Thoracic aorta (tissue), 2 donors: ENCODE results near the gene SPEG. TPM values are rescaled to one million over a fixed set of nuclear protein-coding genes. Genes with fewer than 3 reads are reported as not detected.
A peak's percentile ranks its signal among the peaks of the same experiment; 100 is the strongest.

Experiments
- ATAC-seq: fragments of 150-250 bp; one replicate; pipeline ENCODE4 v1.8.0; 2017; ENCODE audit warnings: low read depth; ENCODE audit not compliant: insufficient number of reproducible peaks, low FRiP score
- DNase-seq: peaks from one replicate; pipeline ENCODE4 v3.0.0-alpha.2; 2020; ENCODE audit warnings: low spot score
- H3K27ac ChIP-seq, 2 donors: fragments of 200-600 bp; sonication (generic); 1 replicate in 1 of 2; 2 replicates in 1 of 2; pipeline ENCODE4 v1.5.1; 2016; ENCODE audit warnings: mild to moderate bottlenecking in 2 of 2, moderate library complexity in 2 of 2
- H3K27me3 ChIP-seq: fragments of 200-600 bp; sonication (generic); replicated peaks from 2 replicates; pipeline ENCODE4 v1.6.0; 2016; ENCODE audit warnings: mild to moderate bottlenecking; ENCODE audit not compliant: insufficient read depth
- H3K36me3 ChIP-seq: fragments of 200-600 bp; sonication (generic); one replicate; pipeline ENCODE4 v1.5.1; 2016
- H3K4me1 ChIP-seq, 2 donors: fragments of 200-600 bp; sonication (generic); 1 replicate in 1 of 2; 2 replicates in 1 of 2; pipeline versions ENCODE4 v1.5.1 to v1.6.0; 2016; ENCODE audit warnings: low read depth in 2 of 2, mild to moderate bottlenecking in 1 of 2; ENCODE audit not compliant: control insufficient read depth in 1 of 2
- H3K4me3 ChIP-seq: fragments of 200-600 bp; sonication (generic); 2 replicates; pipeline ENCODE4 v1.5.1; 2016; ENCODE audit warnings: mild to moderate bottlenecking
- H3K9me3 ChIP-seq: fragments of 200-600 bp; sonication (generic); 2 replicates; pipeline ENCODE4 v1.5.1; 2016
- total RNA-seq, 2 donors: library from RNA; depleted of rRNA; stranded (reverse); fragments of >200 nt; gene quantifications; one replicate each; pipeline versions ENCODE4 v1.1.0 to v1.2.3, GENCODE V29; 2016
- TF ChIP-seq, protein P1 (sequence below): fragments of 200-600 bp; sonication (generic); IDR thresholded peaks from one replicate; pipeline ENCODE4 v1.5.1; 2019; ENCODE audit warnings: antibody characterized with exemption

Gene SPEG
- total RNA-seq, 2 donors from 2014 or later = 426 to 455 TPM

GRCh38 chr2:219507581-219508443 lies 73.2 kb downstream of the SPEG start:
- Histone ChIP-seq H3K9me3 (no peaks in the 10 kb centered on the region), H3K4me3 (no peak overlapping the region), H3K27me3 (no peaks in the 10 kb centered on the region), H3K27ac (no peak overlapping the region), H3K36me3 (peaks cover 32% of the 10 kb centered on the region), H3K4me1 (peaks cover 16 to 31% of the 10 kb centered on the region in 2 donors)
- TF ChIP-seq, protein P1, sequence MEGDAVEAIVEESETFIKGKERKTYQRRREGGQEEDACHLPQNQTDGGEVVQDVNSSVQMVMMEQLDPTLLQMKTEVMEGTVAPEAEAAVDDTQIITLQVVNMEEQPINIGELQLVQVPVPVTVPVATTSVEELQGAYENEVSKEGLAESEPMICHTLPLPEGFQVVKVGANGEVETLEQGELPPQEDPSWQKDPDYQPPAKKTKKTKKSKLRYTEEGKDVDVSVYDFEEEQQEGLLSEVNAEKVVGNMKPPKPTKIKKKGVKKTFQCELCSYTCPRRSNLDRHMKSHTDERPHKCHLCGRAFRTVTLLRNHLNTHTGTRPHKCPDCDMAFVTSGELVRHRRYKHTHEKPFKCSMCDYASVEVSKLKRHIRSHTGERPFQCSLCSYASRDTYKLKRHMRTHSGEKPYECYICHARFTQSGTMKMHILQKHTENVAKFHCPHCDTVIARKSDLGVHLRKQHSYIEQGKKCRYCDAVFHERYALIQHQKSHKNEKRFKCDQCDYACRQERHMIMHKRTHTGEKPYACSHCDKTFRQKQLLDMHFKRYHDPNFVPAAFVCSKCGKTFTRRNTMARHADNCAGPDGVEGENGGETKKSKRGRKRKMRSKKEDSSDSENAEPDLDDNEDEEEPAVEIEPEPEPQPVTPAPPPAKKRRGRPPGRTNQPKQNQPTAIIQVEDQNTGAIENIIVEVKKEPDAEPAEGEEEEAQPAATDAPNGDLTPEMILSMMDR = no peak
- ATAC-seq = no peak
- DNase-seq = no peak

GRCh38 chr2:219508444-219508734 lies 73.7 kb downstream of the SPEG start:
- H3K36me3 ChIP-seq = peaks cover 27% of the 10 kb centered on the region
- H3K4me1 ChIP-seq = peaks cover 16 to 31% of the 10 kb centered on the region in 2 donors
- H3K27ac ChIP-seq = no peak overlapping the region
- peaks cover 4% of the 10 kb centered on the region for H3K27me3 ChIP-seq
- no peak overlapping the region for H3K4me3 ChIP-seq
- DNase-seq (no peak), ATAC-seq (no peak)
- no peaks in the 10 kb centered on the region for H3K9me3 ChIP-seq
- TF ChIP-seq, protein P1 = no peak

- Histone ChIP-seq H3K4me1 (peaks cover 16 to 37% of the 10 kb centered on the region in 2 donors), H3K4me3 (peak overlapping the region; percentile 60), H3K27ac (no peak overlapping the region), H3K9me3 (no peaks in the 10 kb centered on the region), H3K27me3 (peaks cover 7% of the 10 kb centered on the region), H3K36me3 (peaks cover 21% of the 10 kb centered on the region)
- DNase-seq (no peak), ATAC-seq (no peak)
- TF ChIP-seq, protein P1 = no peak
Measured at GRCh38 chr2:219508971-219509779, 74.5 kb downstream of the SPEG start.

DNA sequence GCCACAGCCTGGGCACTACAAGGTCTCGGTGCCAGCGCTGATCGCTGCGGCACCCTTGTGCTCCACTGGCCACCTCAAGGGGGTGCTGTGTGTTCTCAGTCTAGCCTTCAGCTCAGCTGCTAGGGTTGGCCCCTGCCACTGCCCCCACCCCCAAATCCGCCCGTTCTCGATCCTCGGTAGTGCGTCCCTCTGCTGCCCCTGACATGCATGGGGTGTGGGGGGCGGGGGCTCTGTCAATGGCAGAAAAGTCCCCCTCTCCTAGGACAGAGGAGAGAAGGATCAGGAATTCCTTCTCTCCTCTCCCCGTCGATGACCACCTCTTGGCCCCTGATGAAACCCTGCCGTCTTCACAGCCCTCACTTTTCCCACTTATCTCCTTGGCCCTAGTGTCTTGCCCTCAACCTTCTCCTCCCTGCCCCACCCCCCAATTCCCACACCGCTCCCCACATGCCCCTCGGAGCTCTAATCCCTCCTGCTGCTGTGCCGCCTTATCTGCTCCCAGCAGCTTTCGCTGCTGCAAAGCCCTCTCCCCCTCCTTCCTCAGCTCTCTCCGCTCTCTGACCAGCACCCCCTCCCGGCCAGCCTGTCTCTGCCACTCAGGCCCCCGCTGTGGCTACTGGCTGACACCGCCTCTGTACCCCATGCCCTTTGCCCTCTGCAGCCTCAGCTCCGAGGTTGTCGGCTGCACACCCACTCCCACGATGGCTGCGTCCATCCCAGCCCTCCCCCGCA lies 75.3 kb downstream of the SPEG start:
- peak overlapping the region; percentile 60 for H3K4me3 ChIP-seq
- ATAC-seq (peak; percentile 31), DNase-seq (no peak)
- TF ChIP-seq, protein P1 = peak; percentile 70
- H3K9me3 ChIP-seq = no peaks in the 10 kb centered on the region
- no peak overlapping the region for H3K27ac ChIP-seq
- peaks cover 13% of the 10 kb centered on the region for H3K36me3 ChIP-seq
- peaks cover 16 to 41% of the 10 kb centered on the region in 2 donors for H3K4me1 ChIP-seq
- peaks cover 7% of the 10 kb centered on the region for H3K27me3 ChIP-seq
